ENCODE results near the gene TMEM132D. TPM values are rescaled to one million over a fixed set of nuclear protein-coding genes. Genes with fewer than 3 reads are reported as not detected.

The TMEM132D gene
- total RNA-seq, 1 experiment from 2014 or later = not detected

GRCh38 chr12:129226005-129226404 lies 677.8 kb downstream of the TMEM132D start:
- BruUV-seq (replicated peaks) = no TSS peak
- in situ Hi-C loops (cut with HindIII; ENCODE audit: low pct_unique_long_range_greater_than_20kb, low sequenced_read_pairs) (no loop called here), intact Hi-C loops (cut with micrococcal nuclease; ENCODE audit: unreplicated experiment) (no loop called here)
- Histone ChIP-seq H3K4me3 (ENCODE audit: low read depth in 2 of 2, low read length in 2 of 2) (no peak overlapping the region), H3K27me3 (ENCODE audit: control insufficient read depth, insufficient read depth, low read length) (no peaks in the 10 kb centered on the region), H3K9me3 (ENCODE audit: control insufficient read depth, insufficient read depth, low read depth, low read length) (no peaks in the 10 kb centered on the region), H3K4me1 (ENCODE audit: control insufficient read depth, insufficient read depth, low read length) (no peaks in the 10 kb centered on the region), H3K27ac (ENCODE audit: low read length) (no peak overlapping the region), H3K36me3 (ENCODE audit: control insufficient read depth, insufficient read depth, low read length) (no peaks in the 10 kb centered on the region)
- TF ChIP-seq POLR2AphosphoS5 (IDR thresholded peaks at IDR 0.05; ENCODE audit: low read depth, low read length) (no peak), TCF7L2 (IDR thresholded peaks at IDR 0.05; ENCODE audit: low read depth, low read length) (no peak), CTCF (IDR thresholded peaks at IDR 0.05) (no peak), REST (IDR thresholded peaks at IDR 0.05; ENCODE audit: insufficient read depth in 1 of 2, low read depth in 2 of 2, low read length in 1 of 2) (no peak), SIN3A (IDR thresholded peaks at IDR 0.05; ENCODE audit: borderline replicate concordance, insufficient read depth, low read depth, low read length) (no peak)
- ATAC-seq (no peak), DNase-seq (ENCODE audit: low read depth, low spot score) (no peak)
- CTCF ChIA-PET = no interaction called here
- POLR2A ChIA-PET = no interaction called here

DNA sequence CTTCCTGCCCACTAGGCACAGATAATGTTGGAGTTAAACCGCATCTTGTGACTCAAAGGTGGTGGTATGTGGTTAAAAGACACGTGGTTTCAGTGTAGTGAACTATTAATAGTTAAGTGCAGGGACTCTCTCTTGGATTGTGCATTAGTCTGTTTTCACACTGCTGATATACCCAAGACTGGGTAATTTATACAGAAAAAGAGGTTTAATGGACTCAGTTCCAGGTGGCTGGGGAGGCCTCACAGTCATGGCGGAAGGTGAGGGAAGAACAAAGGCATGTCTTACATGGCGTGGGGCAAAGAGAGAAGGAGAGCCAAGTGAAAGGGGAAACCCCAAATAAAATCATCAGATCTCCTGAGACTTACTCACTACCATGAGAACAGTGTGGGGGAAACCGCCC lies 688.3 kb downstream of the TMEM132D start:
- H3K27ac ChIP-seq (ENCODE audit: low read length) = no peak overlapping the region
- no peak for ATAC-seq
- POLR2A ChIA-PET = no interaction called here
- CTCF ChIA-PET = no interaction called here
- no TSS peak for BruUV-seq (replicated peaks)
- no peaks in the 10 kb centered on the region for H3K4me1 ChIP-seq (ENCODE audit: control insufficient read depth, insufficient read depth, low read length)
- no peak overlapping the region for H3K4me3 ChIP-seq (ENCODE audit: low read depth in 2 of 2, low read length in 2 of 2)
- DNase-seq (ENCODE audit: low read depth, low spot score) = no peak
- intact Hi-C loops (cut with micrococcal nuclease; ENCODE audit: unreplicated experiment) = no loop called here
- H3K36me3 ChIP-seq (ENCODE audit: control insufficient read depth, insufficient read depth, low read length) = no peaks in the 10 kb centered on the region
- in situ Hi-C loops (cut with HindIII; ENCODE audit: low pct_unique_long_range_greater_than_20kb, low sequenced_read_pairs) = no loop called here
- TF ChIP-seq TCF7L2 (IDR thresholded peaks at IDR 0.05; ENCODE audit: low read depth, low read length) (no peak), CTCF (IDR thresholded peaks at IDR 0.05) (no peak), POLR2AphosphoS5 (IDR thresholded peaks at IDR 0.05; ENCODE audit: low read depth, low read length) (no peak), REST (IDR thresholded peaks at IDR 0.05; ENCODE audit: insufficient read depth in 1 of 2, low read depth in 2 of 2, low read length in 1 of 2) (no peak), SIN3A (IDR thresholded peaks at IDR 0.05; ENCODE audit: borderline replicate concordance, insufficient read depth, low read depth, low read length) (no peak)
- no peaks in the 10 kb centered on the region; the same call in 1 of the 2 replicates for H3K27me3 ChIP-seq (ENCODE audit: control insufficient read depth, insufficient read depth, low read length)
- no peaks in the 10 kb centered on the region for H3K9me3 ChIP-seq (ENCODE audit: control insufficient read depth, insufficient read depth, low read depth, low read length)
